ENCODE data around the gene ADAMTS2. TPM values are rescaled to one million over a fixed set of nuclear protein-coding genes. Genes with fewer than 3 reads are reported as not detected.

ADAMTS2 gene
- total RNA-seq, 6 experiments from 2014 or later, result 31.5 to 38.4 (median 34.1) TPM

DNA sequence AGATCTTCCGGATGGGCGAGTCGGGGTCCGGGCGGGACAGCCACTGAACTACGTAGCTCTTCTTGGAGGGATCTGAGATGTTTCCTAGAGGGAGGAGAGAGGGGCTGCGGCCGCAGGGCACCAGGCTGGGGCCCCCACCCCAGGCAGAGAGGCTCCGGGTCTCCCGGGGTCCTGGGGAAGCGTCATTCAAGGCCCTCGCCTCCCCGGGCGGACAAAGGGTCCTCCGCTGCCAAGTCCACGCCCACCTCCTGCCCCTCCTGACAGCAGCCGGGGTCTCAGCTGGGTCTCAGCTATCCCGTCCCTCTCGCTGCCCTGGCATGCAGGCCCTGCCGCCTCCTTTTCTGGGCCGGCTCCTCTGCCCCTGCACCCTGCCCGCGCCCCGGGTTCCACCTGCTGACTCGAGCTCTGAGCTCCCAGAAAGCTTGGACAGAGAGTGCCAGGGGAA is 223.6 kb downstream of the ADAMTS2 start:
- Mint-ChIP-seq H3K27me3 (ENCODE audit: insufficient read depth) (peaks cover 1% of the 10 kb centered on the region), H3K4me3 (no peak overlapping the region), H3K9me3 (peaks cover 2% of the 10 kb centered on the region; the same call in 1 of the 2 replicates), H3K4me1 (ENCODE audit: low read depth) (no peaks in the 10 kb centered on the region), H3K36me3 (ENCODE audit: low read depth) (peaks cover 26% of the 10 kb centered on the region), H3K27ac (no peak overlapping the region)
- TF ChIP-seq, protein P1, sequence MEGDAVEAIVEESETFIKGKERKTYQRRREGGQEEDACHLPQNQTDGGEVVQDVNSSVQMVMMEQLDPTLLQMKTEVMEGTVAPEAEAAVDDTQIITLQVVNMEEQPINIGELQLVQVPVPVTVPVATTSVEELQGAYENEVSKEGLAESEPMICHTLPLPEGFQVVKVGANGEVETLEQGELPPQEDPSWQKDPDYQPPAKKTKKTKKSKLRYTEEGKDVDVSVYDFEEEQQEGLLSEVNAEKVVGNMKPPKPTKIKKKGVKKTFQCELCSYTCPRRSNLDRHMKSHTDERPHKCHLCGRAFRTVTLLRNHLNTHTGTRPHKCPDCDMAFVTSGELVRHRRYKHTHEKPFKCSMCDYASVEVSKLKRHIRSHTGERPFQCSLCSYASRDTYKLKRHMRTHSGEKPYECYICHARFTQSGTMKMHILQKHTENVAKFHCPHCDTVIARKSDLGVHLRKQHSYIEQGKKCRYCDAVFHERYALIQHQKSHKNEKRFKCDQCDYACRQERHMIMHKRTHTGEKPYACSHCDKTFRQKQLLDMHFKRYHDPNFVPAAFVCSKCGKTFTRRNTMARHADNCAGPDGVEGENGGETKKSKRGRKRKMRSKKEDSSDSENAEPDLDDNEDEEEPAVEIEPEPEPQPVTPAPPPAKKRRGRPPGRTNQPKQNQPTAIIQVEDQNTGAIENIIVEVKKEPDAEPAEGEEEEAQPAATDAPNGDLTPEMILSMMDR (IDR thresholded peaks at IDR 0.05), result no peak
- no peak for DNase-seq

DNA sequence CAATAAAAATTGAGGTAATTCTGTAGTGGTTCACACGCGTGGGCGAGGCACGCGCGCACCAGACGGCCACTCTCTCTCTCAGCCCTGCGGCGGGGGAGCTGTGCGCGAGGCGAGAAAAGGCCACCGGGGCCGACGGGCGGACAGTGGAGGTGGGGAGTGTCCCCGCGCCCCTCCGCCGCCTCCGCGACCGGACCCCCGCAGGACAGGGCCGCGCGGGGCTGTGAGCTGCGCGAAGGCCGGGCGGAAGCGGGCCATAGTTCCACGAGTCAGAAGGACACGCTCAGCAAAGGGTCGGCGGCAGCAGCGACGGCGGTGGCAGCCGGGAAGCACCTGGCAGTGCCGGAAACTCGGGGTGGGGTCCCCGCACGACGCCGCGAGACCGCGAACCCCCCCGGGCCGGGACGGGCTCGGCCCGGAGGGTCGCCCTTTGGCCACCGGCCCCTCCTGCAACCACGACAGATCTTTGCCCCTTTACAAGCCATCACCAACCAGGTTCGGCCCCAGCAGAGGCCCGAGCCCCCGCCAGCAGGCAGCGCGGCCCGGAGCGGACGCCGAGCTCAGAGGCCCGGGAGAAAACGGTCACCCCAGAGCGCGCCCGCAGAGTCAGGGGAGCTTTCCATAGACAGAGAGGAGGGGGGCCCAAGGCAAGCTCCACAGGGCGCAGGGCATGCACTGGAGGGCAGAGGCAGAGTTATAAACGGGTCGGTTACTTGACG is 224.2 kb downstream of the ADAMTS2 start:
- no peaks in the 10 kb centered on the region for H3K4me1 Mint-ChIP-seq (ENCODE audit: low read depth)
- TF ChIP-seq, protein P1 (IDR thresholded peaks at IDR 0.05), result no peak
- no peak overlapping the region for H3K4me3 Mint-ChIP-seq
- peaks cover 26% of the 10 kb centered on the region for H3K36me3 Mint-ChIP-seq (ENCODE audit: low read depth)
- peaks cover 6% of the 10 kb centered on the region; the same call in 1 of the 2 replicates for H3K9me3 Mint-ChIP-seq
- H3K27ac Mint-ChIP-seq, result no peak overlapping the region
- H3K27me3 Mint-ChIP-seq (ENCODE audit: insufficient read depth), result peaks cover 5% of the 10 kb centered on the region
- no peak for DNase-seq

DNA sequence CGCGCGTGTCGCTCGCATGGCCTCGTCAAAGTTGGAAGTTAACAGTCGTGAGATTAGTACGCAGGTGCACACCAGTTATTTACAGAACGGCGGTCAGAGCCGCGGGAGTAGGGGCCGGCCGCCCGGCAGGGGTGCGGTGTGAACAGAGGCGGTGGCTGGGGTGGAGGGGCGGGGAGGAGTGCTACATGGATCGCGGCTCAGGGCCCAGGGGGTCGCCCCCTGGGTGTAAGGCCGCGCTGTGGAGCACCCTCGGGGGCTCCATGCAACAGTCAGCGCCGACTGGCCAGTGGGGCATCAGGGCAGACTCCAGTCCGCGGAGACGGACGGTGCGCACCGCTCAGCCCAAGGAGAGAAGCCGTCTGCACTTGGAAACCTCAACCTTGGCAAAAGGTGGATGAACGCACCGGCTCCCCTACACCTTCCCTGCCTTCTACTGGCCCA is 224.8 kb downstream of the ADAMTS2 start:
- H3K36me3 Mint-ChIP-seq (ENCODE audit: low read depth), result peaks cover 28% of the 10 kb centered on the region
- DNase-seq, result no peak
- TF ChIP-seq, protein P1 (IDR thresholded peaks at IDR 0.05), result no peak
- H3K4me3 Mint-ChIP-seq, result no peak overlapping the region
- peaks cover 5% of the 10 kb centered on the region for H3K27me3 Mint-ChIP-seq (ENCODE audit: insufficient read depth)
- peaks cover 6% of the 10 kb centered on the region; the same call in 1 of the 2 replicates for H3K9me3 Mint-ChIP-seq
- H3K4me1 Mint-ChIP-seq (ENCODE audit: low read depth), result no peaks in the 10 kb centered on the region
- H3K27ac Mint-ChIP-seq, result no peak overlapping the region

DNA sequence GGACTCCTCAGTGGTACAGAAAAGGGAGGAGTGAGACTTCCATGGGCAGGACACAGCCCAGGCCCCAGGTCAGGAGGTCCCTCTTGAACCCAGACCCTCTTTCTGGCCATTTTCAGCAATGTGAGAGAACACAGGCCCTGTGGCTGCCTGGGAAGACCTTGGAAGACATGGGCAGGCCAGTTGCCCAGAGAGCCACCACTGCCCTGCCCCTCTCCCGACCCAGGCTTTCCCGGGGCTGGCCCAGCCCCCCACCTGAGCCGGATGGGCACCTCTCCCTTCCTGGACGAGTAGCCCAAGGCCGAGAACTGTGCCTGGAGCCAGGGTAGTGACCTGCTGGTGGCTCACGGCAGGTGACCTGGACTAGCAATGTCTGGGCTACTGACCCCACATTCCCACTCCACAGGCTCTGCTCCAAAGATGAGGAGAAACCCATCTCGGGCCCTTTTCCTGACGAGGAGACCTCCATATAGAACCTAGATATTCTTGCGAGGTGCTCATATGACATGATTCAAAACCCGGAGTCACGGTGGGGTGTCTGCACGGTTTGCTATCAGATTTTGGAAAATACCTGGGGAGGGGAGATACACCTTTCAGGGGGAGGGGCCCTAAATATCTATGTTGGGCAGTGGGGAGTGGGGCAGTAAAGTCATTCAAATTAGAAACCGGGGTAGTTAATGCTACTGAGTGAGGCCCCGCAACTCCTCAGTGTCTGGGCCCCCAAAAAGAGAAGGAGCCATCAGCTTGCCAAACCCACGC is 225.7 kb downstream of the ADAMTS2 start:
- Mint-ChIP-seq H3K27ac (no peak overlapping the region), H3K4me1 (ENCODE audit: low read depth) (no peaks in the 10 kb centered on the region), H3K4me3 (no peak overlapping the region), H3K9me3 (peaks cover 13% of the 10 kb centered on the region), H3K27me3 (ENCODE audit: insufficient read depth) (peaks cover 5% of the 10 kb centered on the region), H3K36me3 (ENCODE audit: low read depth) (peaks cover 36% of the 10 kb centered on the region)
- TF ChIP-seq, protein P1 (IDR thresholded peaks at IDR 0.05), result no peak
- DNase-seq, result no peak

DNA sequence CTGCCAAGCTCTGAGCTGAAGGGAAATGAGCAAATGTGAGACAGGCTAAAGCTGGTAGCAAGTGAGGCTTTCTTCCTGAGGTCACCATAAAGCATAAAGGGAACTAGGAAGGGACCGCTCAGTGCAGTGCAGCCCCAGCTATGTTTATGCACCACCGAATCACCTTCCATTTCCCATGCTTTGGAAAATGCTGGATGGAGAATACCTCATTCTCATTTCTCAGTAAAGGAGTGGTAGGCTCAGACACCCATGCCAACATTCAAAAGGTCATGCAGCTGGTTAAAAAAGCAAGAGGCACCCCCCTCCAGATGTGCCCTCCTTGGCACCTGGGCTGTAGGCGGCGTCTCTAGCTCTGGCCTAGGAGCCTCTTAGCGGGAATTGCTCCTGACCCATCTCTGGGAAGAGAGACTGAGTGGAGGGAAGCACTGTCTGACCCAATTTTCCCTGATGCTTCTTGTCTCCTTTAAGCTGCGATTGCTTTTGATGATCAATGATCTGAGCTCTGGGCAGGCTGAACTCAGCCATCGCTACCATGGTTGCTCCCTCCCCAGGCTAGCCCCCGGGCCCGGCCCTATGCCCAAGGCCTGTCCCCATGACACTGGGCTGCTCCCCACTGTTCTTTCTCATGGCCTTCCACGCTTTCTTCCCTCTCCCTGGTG is 226.4 kb downstream of the ADAMTS2 start:
- Mint-ChIP-seq H3K4me1 (ENCODE audit: low read depth) (no peaks in the 10 kb centered on the region), H3K4me3 (no peak overlapping the region), H3K27me3 (ENCODE audit: insufficient read depth) (peaks cover 5% of the 10 kb centered on the region), H3K36me3 (ENCODE audit: low read depth) (peaks cover 37% of the 10 kb centered on the region), H3K9me3 (peaks cover 15% of the 10 kb centered on the region), H3K27ac (no peak overlapping the region)
- TF ChIP-seq, protein P1 (IDR thresholded peaks at IDR 0.05), result no peak
- no peak for DNase-seq
